ENCODE data around the gene DUSP3. TPM values are rescaled to one million over a fixed set of nuclear protein-coding genes. Genes with fewer than 3 reads are reported as not detected.

The DUSP3 gene
- total RNA-seq, 6 experiments from 2014 or later: 75.1 to 97.2 (median 87.7) TPM

DNA sequence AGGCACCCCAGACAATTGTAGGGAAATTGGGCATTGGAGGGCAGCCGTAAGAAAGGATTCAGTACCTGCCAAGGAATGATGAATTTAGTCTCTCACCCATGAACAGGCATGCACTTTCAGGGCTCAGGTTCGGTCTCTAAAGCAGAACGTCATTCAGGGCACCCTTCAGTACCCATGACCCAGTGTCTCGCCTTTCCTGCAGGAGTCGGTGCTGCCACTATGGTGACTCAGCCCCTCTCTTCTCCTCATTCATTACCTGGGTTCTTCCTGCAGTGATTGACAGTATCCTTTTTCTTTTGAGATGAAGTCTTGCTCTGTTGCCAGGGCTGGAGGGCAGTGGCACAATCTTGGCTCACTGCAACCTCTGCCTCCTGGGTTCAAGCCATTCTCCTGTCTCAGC, 28.6 kb downstream of the DUSP3 start:
- 50% methylated on average over 4 of the region's 5 CpGs for WGBS (ENCODE audit: insufficient coverage, low coverage, low lambda C conversion rate, missing lambda C conversion rate)

DNA sequence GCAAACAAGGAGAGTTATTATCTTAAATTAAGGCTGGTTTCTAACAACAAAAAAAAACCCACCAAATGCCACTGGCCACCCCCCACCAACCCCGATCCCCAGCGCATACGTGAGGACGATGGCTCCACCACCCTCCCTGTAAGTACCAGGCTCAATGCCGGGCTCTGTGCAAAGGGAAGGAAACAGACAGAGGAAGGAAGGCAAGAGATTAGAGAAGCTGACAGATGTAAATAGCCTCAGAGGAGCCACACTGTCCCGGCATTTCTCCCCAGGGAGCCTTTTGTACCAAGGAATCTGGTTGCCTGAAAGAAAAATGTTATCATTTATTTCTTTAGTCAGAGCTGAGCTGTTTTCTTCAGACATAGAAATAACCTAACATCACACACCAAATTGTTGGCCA, 33.2 kb downstream of the DUSP3 start:
- Histone ChIP-seq H3K9me3 (no peaks in the 10 kb centered on the region), H3K36me3 (no peaks in the 10 kb centered on the region), H3K4me1 (no peaks in the 10 kb centered on the region), H3K4me3 (no peak overlapping the region), H3K27me3 (no peaks in the 10 kb centered on the region), H3K27ac (no peak overlapping the region)
- DNase-seq: no peak
- TF ChIP-seq, protein P1, sequence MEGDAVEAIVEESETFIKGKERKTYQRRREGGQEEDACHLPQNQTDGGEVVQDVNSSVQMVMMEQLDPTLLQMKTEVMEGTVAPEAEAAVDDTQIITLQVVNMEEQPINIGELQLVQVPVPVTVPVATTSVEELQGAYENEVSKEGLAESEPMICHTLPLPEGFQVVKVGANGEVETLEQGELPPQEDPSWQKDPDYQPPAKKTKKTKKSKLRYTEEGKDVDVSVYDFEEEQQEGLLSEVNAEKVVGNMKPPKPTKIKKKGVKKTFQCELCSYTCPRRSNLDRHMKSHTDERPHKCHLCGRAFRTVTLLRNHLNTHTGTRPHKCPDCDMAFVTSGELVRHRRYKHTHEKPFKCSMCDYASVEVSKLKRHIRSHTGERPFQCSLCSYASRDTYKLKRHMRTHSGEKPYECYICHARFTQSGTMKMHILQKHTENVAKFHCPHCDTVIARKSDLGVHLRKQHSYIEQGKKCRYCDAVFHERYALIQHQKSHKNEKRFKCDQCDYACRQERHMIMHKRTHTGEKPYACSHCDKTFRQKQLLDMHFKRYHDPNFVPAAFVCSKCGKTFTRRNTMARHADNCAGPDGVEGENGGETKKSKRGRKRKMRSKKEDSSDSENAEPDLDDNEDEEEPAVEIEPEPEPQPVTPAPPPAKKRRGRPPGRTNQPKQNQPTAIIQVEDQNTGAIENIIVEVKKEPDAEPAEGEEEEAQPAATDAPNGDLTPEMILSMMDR (IDR thresholded peaks at IDR 0.05): no peak
- no peak for TF ChIP-seq POLR2A (IDR thresholded peaks at IDR 0.05)
- ATAC-seq: peak; percentile 59 to 80 (median 69)
- WGBS (ENCODE audit: insufficient coverage, low coverage, low lambda C conversion rate, missing lambda C conversion rate): 3% methylated on average over 5 of the region's 6 CpGs
- intact Hi-C loops (cut with DNase I): no loop called here

More for the DNA sequence above, 28.6 kb downstream of the DUSP3 start:
- no peak for DNase-seq
- ATAC-seq: no peak
- no peak overlapping the region for H3K4me3 ChIP-seq
- no peaks in the 10 kb centered on the region for H3K9me3 ChIP-seq
- H3K27ac ChIP-seq: no peak overlapping the region
- H3K4me1 ChIP-seq: peaks cover 0 to 1% (median 0%) of the 10 kb centered on the region in 4 donors
- no peak for TF ChIP-seq POLR2A (IDR thresholded peaks at IDR 0.05)
- TF ChIP-seq, protein P1 (IDR thresholded peaks at IDR 0.05): no peak
- no peaks in the 10 kb centered on the region for H3K36me3 ChIP-seq
- peaks cover 0 to 2% of the 10 kb centered on the region in 2 donors for H3K27me3 ChIP-seq
- intact Hi-C loops (cut with DNase I): loop anchor here in 1 of 2 donors (10.0 kb wide), 1 partner anchor 175 kb away; no protein-coding TSS in a partner anchor

DNA sequence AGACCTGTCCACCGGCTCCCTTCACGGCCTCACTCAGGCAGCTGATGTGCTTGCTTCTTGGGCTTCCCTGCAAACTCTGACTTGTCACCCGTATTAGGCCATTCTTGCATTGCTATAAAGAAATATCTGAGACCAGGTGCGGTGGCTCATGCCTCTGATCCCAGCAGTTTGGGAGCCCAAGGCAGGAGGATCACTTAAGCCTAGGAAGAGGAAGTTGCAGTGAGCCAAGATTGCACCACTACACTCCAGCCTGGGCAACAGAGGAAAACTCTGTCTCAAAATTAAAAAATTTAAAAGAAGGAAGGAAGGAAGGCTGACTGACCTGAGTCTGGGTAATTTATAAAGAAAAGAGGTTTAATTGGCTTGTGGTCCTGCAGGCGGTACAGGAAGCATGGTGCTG, 37.1 kb downstream of the DUSP3 start:
- no peaks in the 10 kb centered on the region for H3K36me3 ChIP-seq
- H3K27me3 ChIP-seq: no peaks in the 10 kb centered on the region
- no peak for DNase-seq
- WGBS (ENCODE audit: insufficient coverage, low coverage, low lambda C conversion rate, missing lambda C conversion rate): 80% methylated on average over 3 of the region's 5 CpGs
- no peak overlapping the region for H3K27ac ChIP-seq
- H3K4me3 ChIP-seq: no peak overlapping the region
- TF ChIP-seq, protein P1 (IDR thresholded peaks at IDR 0.05): no peak
- no peak for TF ChIP-seq POLR2A (IDR thresholded peaks at IDR 0.05)
- no peaks in the 10 kb centered on the region for H3K9me3 ChIP-seq
- H3K4me1 ChIP-seq: no peaks in the 10 kb centered on the region
- intact Hi-C loops (cut with DNase I): no loop called here
- ATAC-seq: no peak

DNA sequence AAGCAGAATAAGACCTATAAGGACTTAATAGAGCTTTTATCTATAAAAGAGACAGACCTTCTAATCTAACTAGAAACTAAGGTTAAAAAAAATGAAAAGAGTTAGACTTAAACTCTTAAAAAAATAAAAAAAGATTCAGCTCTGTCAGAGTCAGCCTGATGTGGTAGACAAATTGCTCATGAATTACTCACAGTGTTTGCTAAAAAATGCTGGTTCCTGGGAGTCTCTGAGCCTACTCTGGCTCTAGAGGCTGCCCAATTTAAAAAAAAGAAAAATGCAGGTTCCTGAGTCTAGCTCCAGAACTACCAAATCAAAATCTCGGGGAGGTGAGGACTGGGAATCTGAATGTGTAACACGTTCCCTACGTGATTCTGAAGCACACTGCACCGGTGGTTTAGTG, 38.2 kb downstream of the DUSP3 start:
- no peaks in the 10 kb centered on the region for H3K27me3 ChIP-seq
- no peaks in the 10 kb centered on the region for H3K36me3 ChIP-seq
- TF ChIP-seq, protein P1 (IDR thresholded peaks at IDR 0.05): no peak
- no peak for TF ChIP-seq POLR2A (IDR thresholded peaks at IDR 0.05)
- 66% methylated on average over 4 of the region's 4 CpGs for WGBS (ENCODE audit: insufficient coverage, low coverage, low lambda C conversion rate, missing lambda C conversion rate)
- H3K4me1 ChIP-seq: no peaks in the 10 kb centered on the region
- intact Hi-C loops (cut with DNase I): no loop called here
- no peak for DNase-seq
- H3K9me3 ChIP-seq: no peaks in the 10 kb centered on the region
- no peak overlapping the region for H3K4me3 ChIP-seq
- ATAC-seq: no peak
- no peak overlapping the region for H3K27ac ChIP-seq

DNA sequence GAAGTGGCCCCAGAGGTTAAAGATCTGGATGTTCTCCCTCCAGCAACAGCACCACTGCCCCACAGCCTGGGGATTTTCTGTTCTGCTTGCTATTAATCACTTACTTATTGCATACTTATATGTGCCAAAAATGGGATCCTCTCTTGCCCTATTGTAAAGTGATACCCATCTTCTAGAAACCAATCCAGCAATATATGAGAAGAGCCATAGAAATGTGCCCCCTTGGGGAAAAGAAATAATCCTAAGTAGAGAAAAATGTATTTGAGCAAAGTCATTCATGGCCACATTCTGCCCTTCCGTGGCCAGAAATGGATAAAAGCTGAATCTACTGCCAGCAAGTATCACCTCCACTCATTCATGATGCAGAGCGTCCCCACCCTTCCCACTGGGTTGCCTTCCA, 41.1 kb downstream of the DUSP3 start:
- no peak for ATAC-seq
- DNase-seq: no peak
- TF ChIP-seq, protein P1 (IDR thresholded peaks at IDR 0.05): no peak
- TF ChIP-seq POLR2A (IDR thresholded peaks at IDR 0.05): no peak
- intact Hi-C loops (cut with DNase I): no loop called here
- Histone ChIP-seq H3K4me1 (no peaks in the 10 kb centered on the region), H3K9me3 (no peaks in the 10 kb centered on the region), H3K4me3 (no peak overlapping the region), H3K36me3 (no peaks in the 10 kb centered on the region), H3K27me3 (no peaks in the 10 kb centered on the region), H3K27ac (no peak overlapping the region)
- 82% methylated on average over 2 of the region's 2 CpGs for WGBS (ENCODE audit: insufficient coverage, low coverage, low lambda C conversion rate, missing lambda C conversion rate)

Data from right lobe of liver (tissue), 6 donors.